Stimulated activated CD8-positive, alpha-beta memory T cell treated with anti-CD3 and anti-CD28 coated beads, Interleukin-12 subunit alpha, Interleukin-12 subunit beta, amount 100 ng/mL, for 24 hours (primary cell): ENCODE results near the gene KCNIP2.

Experiments
- DNase-seq: peaks from one replicate; pipeline ENCODE4 v3.0.0-alpha.2; 2020; ENCODE audit errors: extremely low read depth

KCNIP2 gene

GRCh38 chr10:101783736-101784118, 59.9 kb downstream of the KCNIP2 start:
- no peak for DNase-seq

- peak; percentile 73 for DNase-seq
Observed at GRCh38 chr10:101782811-101783735, 60.5 kb downstream of the KCNIP2 start, which contains the start of gene NPM3. TSS of gene NPM3 (minus strand) at chr10:101783446. CDS start at chr10:101783390, 56 bp downstream.

- no peak for DNase-seq
Observed at GRCh38 chr10:101781984-101782810, 61.4 kb downstream of the KCNIP2 start.

GRCh38 chr10:101781655-101781983, 62.0 kb downstream of the KCNIP2 start:
- DNase-seq: no peak

- peak; percentile 38 for DNase-seq
Observed at GRCh38 chr10:101780818-101781654, 62.6 kb downstream of the KCNIP2 start.

GRCh38 chr10:101780187-101780817, 63.3 kb downstream of the KCNIP2 start:
- no peak for DNase-seq

GRCh38 chr10:101779544-101780186, 63.9 kb downstream of the KCNIP2 start:
- peak; percentile 64 for DNase-seq

GRCh38 chr10:101778781-101779543, 64.6 kb downstream of the KCNIP2 start:
- no peak for DNase-seq

- DNase-seq: no peak
Observed at GRCh38 chr10:101778151-101778780, 65.3 kb downstream of the KCNIP2 start.

GRCh38 chr10:101777619-101778145, 65.9 kb downstream of the KCNIP2 start:
- no peak for DNase-seq

GRCh38 chr10:101776161-101776817, 67.3 kb downstream of the KCNIP2 start:
- no peak for DNase-seq
